NB4 (cell line): ENCODE results near the gene HACD3.

Experiments used
- DNase-seq: peaks from one replicate; pipeline ENCODE4 v3.0.0; 2010; ENCODE audit warnings: low read depth
- H3K4me3 ChIP-seq: one replicate; pipeline ENCODE4 v1.5.1; 2011; ENCODE audit warnings: mild to moderate bottlenecking, low read depth, low read length, moderate library complexity
- MYC ChIP-seq: IDR thresholded peaks from 2 replicates; pipeline ENCODE4 v1.6.1; 2011; ENCODE audit warnings: low read depth, low read length
- POLR2A ChIP-seq: IDR thresholded peaks from 2 replicates; pipeline ENCODE4 v1.6.1; 2011; ENCODE audit warnings: mild to moderate bottlenecking; ENCODE audit not compliant: insufficient read length; ENCODE audit errors: extremely low read depth
- TF ChIP-seq, protein P1 (sequence below): IDR thresholded peaks from one replicate; pipeline ENCODE4 v1.5.1; 2012; ENCODE audit warnings: low read depth, low read length
- TF ChIP-seq, protein P2 (sequence below): IDR thresholded peaks from 2 replicates; pipeline ENCODE4 v1.6.1; 2011; ENCODE audit warnings: low read depth, low read length

The HACD3 gene

DNA sequence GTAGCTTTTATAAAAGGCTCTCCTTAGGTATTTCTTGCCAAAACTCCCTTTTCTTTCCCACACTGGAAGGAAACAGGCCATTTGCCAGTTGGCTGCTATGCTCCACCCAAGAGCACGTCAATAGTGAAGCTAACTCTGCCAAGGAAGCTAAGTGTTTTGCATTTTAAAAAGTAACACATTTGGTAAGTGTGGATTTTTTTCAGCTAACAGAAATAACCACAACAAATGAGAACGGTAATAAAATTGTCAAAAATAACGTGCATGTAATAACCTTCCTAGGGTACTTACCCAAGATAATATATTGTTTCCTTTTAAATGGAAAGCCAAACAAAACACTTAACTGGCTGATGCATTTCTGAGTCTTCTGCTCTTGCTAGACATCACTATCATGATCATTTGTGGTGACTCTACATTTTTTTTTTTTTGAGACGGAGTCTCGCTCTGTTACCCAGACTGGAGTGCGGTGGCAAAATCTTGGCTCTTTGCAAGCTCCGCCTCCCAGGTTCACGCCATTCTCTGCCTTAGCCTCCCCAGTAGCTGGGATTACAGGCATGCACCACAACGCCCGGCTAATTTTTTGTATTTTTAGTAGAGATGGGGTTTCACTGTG is 17.4 kb upstream of the HACD3 start:
- H3K4me3 ChIP-seq, result no peak overlapping the region
- no peak for DNase-seq
- TF ChIP-seq MYC, result no peak
- TF ChIP-seq, protein P1, sequence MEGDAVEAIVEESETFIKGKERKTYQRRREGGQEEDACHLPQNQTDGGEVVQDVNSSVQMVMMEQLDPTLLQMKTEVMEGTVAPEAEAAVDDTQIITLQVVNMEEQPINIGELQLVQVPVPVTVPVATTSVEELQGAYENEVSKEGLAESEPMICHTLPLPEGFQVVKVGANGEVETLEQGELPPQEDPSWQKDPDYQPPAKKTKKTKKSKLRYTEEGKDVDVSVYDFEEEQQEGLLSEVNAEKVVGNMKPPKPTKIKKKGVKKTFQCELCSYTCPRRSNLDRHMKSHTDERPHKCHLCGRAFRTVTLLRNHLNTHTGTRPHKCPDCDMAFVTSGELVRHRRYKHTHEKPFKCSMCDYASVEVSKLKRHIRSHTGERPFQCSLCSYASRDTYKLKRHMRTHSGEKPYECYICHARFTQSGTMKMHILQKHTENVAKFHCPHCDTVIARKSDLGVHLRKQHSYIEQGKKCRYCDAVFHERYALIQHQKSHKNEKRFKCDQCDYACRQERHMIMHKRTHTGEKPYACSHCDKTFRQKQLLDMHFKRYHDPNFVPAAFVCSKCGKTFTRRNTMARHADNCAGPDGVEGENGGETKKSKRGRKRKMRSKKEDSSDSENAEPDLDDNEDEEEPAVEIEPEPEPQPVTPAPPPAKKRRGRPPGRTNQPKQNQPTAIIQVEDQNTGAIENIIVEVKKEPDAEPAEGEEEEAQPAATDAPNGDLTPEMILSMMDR, result no peak
- TF ChIP-seq, protein P2, sequence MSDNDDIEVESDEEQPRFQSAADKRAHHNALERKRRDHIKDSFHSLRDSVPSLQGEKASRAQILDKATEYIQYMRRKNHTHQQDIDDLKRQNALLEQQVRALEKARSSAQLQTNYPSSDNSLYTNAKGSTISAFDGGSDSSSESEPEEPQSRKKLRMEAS, result no peak
- TF ChIP-seq POLR2A, result no peak

DNA sequence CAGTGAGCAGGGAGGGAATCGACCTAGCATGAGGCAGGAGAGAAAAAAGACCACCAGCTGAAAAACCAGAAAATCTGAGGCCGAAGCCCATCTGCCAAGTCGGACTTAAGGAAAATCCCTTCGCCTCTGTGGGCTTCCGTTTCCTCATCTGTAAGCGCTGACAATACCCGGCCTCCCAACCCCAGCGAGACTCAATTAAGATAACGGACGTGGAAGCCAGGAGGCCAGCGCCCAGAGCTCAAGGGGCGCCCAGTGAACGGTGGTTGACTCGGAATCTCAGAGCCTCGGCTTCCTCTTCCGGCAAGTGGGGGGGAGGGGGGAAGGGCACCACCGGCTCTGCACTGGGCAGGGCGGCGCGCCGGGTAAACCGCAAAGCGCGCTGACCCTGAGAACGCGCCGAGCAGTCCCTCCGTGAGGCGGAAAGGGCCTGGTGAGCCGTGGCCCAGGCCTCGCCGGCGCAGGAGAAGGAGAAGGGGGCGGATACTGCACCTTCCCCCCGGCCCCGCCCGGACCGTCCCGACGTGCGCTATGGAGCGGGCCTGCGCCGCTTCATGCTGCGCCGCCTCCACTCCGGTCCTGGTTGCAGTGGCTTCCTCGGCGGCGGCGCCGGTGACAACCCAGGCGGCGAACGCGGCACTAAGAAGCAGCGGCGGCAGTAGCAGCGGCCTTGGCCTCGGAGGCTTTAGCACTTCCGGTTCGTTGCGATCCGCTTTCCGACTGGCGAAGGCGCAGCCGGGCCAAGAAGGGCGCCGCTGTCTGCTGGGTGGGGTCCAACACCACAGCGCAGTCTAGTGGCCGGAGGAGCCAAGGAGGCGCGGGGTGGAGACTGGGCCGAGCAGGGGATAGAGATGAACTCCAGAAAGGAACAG is 13.0 kb upstream of the HACD3 start, which contains the start of gene DPP8:
Gene DPP8 (minus strand): TSS at position 693 of the 869 bp plus-strand sequence. CDS start 5,136 bp downstream, outside the sequence.
- TF ChIP-seq, protein P1, result peak; percentile 92
- TF ChIP-seq, protein P2, result peak; percentile 69
- TF ChIP-seq MYC (peak; percentile 60; the same call in 1 of the 2 replicates), POLR2A (peak; percentile 88)
- peak; percentile 97 for DNase-seq

DNA sequence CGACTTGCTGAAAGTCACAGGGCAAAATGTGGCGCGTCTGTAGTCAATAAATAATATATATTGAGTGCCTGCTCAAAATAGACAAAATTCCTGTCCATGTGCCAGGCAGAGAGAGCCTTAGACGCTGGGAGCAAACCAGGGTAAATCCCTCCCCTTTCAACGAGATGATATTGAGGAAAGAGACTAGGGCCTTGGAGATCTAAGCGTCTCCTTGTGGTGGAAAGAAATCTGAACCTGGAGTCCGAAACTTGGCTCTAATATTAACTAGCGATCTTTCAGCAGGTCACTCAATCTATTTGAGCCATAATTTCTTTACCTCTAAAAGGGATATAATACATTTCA is 12.4 kb upstream of the HACD3 start:
- TF ChIP-seq POLR2A (no peak), MYC (no peak)
- TF ChIP-seq, protein P2, result no peak
- TF ChIP-seq, protein P1, result no peak
- peak overlapping the region; percentile 73 for H3K4me3 ChIP-seq
- no peak for DNase-seq

More for the DNA sequence above, 13.0 kb upstream of the HACD3 start, which contains the start of gene DPP8:
- H3K4me3 ChIP-seq, result peak within 1 kb of the TSS; percentile 73

DNA sequence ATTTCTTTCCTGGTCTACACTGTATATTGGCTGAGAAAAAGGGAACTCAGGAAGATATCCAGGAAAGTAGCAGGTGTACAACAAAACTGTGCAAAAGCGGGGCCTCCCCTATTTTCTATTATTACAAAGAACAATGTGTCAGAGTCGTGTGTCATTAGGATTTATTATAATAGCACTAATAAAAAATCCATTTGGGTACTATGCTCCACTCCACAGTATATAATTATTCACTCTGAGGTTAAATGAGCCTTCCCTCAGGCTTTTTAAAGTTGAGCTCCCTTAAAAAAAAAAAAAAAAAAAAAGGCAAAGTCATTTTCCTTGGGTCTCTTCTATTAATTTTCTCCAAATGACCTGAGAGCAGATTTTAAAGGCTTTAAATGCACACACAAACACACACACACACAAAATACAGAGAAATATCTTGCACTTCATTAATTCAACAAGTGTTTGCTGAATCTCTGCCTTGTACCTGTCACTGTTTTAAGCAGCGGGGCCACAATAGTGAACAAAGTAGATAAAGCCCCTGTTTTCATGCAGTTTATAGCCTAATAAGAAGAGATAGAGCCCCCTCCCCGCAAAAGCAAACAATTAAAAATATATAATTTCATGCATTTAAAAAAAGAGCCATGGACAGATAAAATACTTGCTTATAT is 11.5 kb upstream of the HACD3 start:
- TF ChIP-seq, protein P2, result no peak
- TF ChIP-seq MYC (no peak), POLR2A (no peak)
- TF ChIP-seq, protein P1, result no peak
- DNase-seq, result no peak
- H3K4me3 ChIP-seq, result no peak overlapping the region

DNA sequence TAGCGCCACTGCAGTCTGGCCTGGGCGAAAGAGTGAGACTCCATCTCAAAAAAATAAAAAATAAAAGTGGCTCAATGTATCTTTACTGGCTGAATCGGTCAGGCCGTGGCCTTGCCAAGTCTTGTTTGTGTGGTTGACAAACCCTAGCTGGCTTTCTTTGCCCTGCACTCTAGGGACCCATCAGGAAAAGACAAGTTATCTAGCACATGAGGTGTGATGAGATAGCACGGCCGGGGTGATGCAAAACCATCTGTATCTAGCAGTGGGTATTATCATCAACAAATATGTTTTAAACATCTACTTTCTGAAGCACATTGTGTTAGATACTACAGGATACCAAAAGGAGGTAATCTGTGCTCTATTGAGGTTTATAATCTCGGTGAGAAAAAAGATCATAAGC is 8.9 kb upstream of the HACD3 start:
- TF ChIP-seq MYC (no peak), POLR2A (no peak)
- TF ChIP-seq, protein P2, result no peak
- TF ChIP-seq, protein P1, result no peak
- DNase-seq, result no peak
- H3K4me3 ChIP-seq, result no peak overlapping the region
